ENCODE results near the gene SLC26A8. TPM values are rescaled to one million over a fixed set of nuclear protein-coding genes. Genes with fewer than 3 reads are reported as not detected.
A peak's percentile ranks its signal among the peaks of the same experiment; 100 is the strongest.

Gene SLC26A8
- polyA plus RNA-seq, 3 donors: 0.52 to 1.7 (median 1.5) TPM

- Mint-ChIP-seq H3K36me3 (no peaks in the 10 kb centered on the region), H3K4me3 (no peak overlapping the region), H3K4me1 (no peaks in the 10 kb centered on the region)
Measured at GRCh38 chr6:35931120-35931561, 93.3 kb downstream of the SLC26A8 start.

GRCh38 chr6:35929601-35930000, 94.8 kb downstream of the SLC26A8 start:
- no CpG with 5 or more reads among the region's 1 CpG for WGBS (ENCODE audit: insufficient coverage)

More at GRCh38 chr6:35931120-35931561, 93.3 kb downstream of the SLC26A8 start:
- no peak overlapping the region for H3K9ac ChIP-seq (ENCODE audit: insufficient read depth, low read length, poor library complexity, severe bottlenecking)
- no peak overlapping the region for H3K4me3 ChIP-seq (replicated peaks in 1 of 3; ENCODE audit: low read depth in 2 of 3, low read length in 3 of 3)
- H3K79me2 ChIP-seq (ENCODE audit: insufficient read depth, low read length): no peaks in the 10 kb centered on the region
- H3K27me3 Mint-ChIP-seq (ENCODE audit: low read depth in 3 of 3): peaks cover 0 to 5% (median 0%) of the 10 kb centered on the region in 3 donors
- no peaks in the 10 kb centered on the region for H3K36me3 ChIP-seq (replicated peaks in 1 of 2; ENCODE audit: control insufficient read depth in 1 of 2, insufficient read depth in 2 of 2, low read length in 2 of 2)
- no peak for DNase-seq
- H4K20me1 ChIP-seq (ENCODE audit: insufficient read depth, low read length): no peaks in the 10 kb centered on the region
- no peak overlapping the region for H3K27ac ChIP-seq (ENCODE audit: low read depth in 1 of 2, low read length in 2 of 2)
- H3K27me3 ChIP-seq (ENCODE audit: control insufficient read depth in 2 of 2, insufficient read depth in 2 of 2, low read length in 2 of 2): no peaks in the 10 kb centered on the region
- no peak for TF ChIP-seq CTCF (IDR thresholded peaks at IDR 0.05)
- peak overlapping the region in 1 of 7 donors; percentile 39 for H3K27ac Mint-ChIP-seq
- no peak overlapping the region for H2AFZ ChIP-seq (ENCODE audit: insufficient read depth, low read depth, low read length, poor library complexity, severe bottlenecking)
- H3K9me3 Mint-ChIP-seq: peaks cover 0 to 3% (median 0%) of the 10 kb centered on the region in 7 donors
- no peaks in the 10 kb centered on the region for H3K9me3 ChIP-seq (replicated peaks in 1 of 2; ENCODE audit: control insufficient read depth in 1 of 2, insufficient read depth in 1 of 2, low read length in 2 of 2)
- intact Hi-C loops (cut with micrococcal nuclease): no loop called here
- WGBS (ENCODE audit: insufficient coverage): 99% methylated on average over 30 of the region's 30 CpGs
- no peaks in the 10 kb centered on the region for H3K4me1 ChIP-seq (ENCODE audit: control insufficient read depth in 1 of 2, insufficient read depth in 2 of 2, low read length in 2 of 2)
- H3K4me2 ChIP-seq (replicated peaks; ENCODE audit: extremely low read depth, low read length, poor library complexity, severe bottlenecking): no peak overlapping the region

More at GRCh38 chr6:35929601-35930000, 94.8 kb downstream of the SLC26A8 start:
- Histone ChIP-seq H3K4me1 (ENCODE audit: control insufficient read depth in 1 of 2, insufficient read depth in 2 of 2, low read length in 2 of 2) (no peaks in the 10 kb centered on the region), H3K36me3 (replicated peaks in 1 of 2; ENCODE audit: control insufficient read depth in 1 of 2, insufficient read depth in 2 of 2, low read length in 2 of 2) (no peaks in the 10 kb centered on the region), H3K4me3 (replicated peaks in 1 of 3; ENCODE audit: low read depth in 2 of 3, low read length in 3 of 3) (no peak overlapping the region), H3K4me2 (replicated peaks; ENCODE audit: extremely low read depth, low read length, poor library complexity, severe bottlenecking) (no peak overlapping the region), H4K20me1 (ENCODE audit: insufficient read depth, low read length) (no peaks in the 10 kb centered on the region), H3K27ac (ENCODE audit: low read depth in 1 of 2, low read length in 2 of 2) (no peak overlapping the region), H3K9ac (ENCODE audit: insufficient read depth, low read length, poor library complexity, severe bottlenecking) (no peak overlapping the region), H3K27me3 (ENCODE audit: control insufficient read depth in 2 of 2, insufficient read depth in 2 of 2, low read length in 2 of 2) (no peaks in the 10 kb centered on the region), H2AFZ (ENCODE audit: insufficient read depth, low read depth, low read length, poor library complexity, severe bottlenecking) (no peak overlapping the region), H3K9me3 (replicated peaks in 1 of 2; ENCODE audit: control insufficient read depth in 1 of 2, insufficient read depth in 1 of 2, low read length in 2 of 2) (no peaks in the 10 kb centered on the region), H3K79me2 (ENCODE audit: insufficient read depth, low read length) (no peaks in the 10 kb centered on the region)
- Mint-ChIP-seq H3K27ac (no peak overlapping the region), H3K4me1 (no peaks in the 10 kb centered on the region), H3K9me3 (peaks cover 0 to 3% (median 0%) of the 10 kb centered on the region in 7 donors), H3K27me3 (ENCODE audit: low read depth in 3 of 3) (peaks cover 0 to 3% (median 2%) of the 10 kb centered on the region in 3 donors), H3K4me3 (no peak overlapping the region), H3K36me3 (peaks cover 0 to 2% of the 10 kb centered on the region in 2 donors)
- intact Hi-C loops (cut with micrococcal nuclease): loop anchor here in 1 of 2 donors (10.0 kb wide), 1 partner anchor 85 kb away; no protein-coding TSS in a partner anchor
- no peak for TF ChIP-seq CTCF (IDR thresholded peaks at IDR 0.05)
- DNase-seq: no peak

Measured in CD14-positive monocyte (primary cell).